Measurements from ENCODE around the gene DYRK3. TPM values are rescaled to one million over a fixed set of nuclear protein-coding genes. Genes with fewer than 3 reads are reported as not detected.

The DYRK3 gene
- total RNA-seq, 2 experiments from 2014 or later, result 2.7 TPM

GRCh38 chr1:206657751-206658150 lies 22.4 kb downstream of the DYRK3 start:
- Mint-ChIP-seq H3K4me1 (peaks cover 12% of the 10 kb centered on the region), H3K9me3 (no peaks in the 10 kb centered on the region), H3K36me3 (no peaks in the 10 kb centered on the region), H3K27me3 (peaks cover 19% of the 10 kb centered on the region), H3K27ac (no peak overlapping the region), H3K4me3 (no peak overlapping the region)
- no peak for DNase-seq
- POLR2A ChIA-PET, result interaction anchor here (0.9 to 1.3 kb wide), 2 partner anchors 22 to 48 kb away, joined by 3 to 4 read pairs; partner anchors contain the start of gene DYRK3
- no peak for ATAC-seq (ENCODE audit: low read depth)

- H3K27ac Mint-ChIP-seq, result no peak overlapping the region
- peak; percentile 72 for DNase-seq
- H3K4me1 Mint-ChIP-seq, result peaks cover 14% of the 10 kb centered on the region
- H3K9me3 Mint-ChIP-seq, result no peaks in the 10 kb centered on the region
- ATAC-seq (ENCODE audit: low read depth), result peak; percentile 80
- POLR2A ChIA-PET, result interaction anchor here (0.9 to 1.3 kb wide), 2 partner anchors 23 to 49 kb away, joined by 3 to 4 read pairs; partner anchors contain the start of gene DYRK3
- no peaks in the 10 kb centered on the region for H3K36me3 Mint-ChIP-seq
- peak overlapping the region; percentile 54 for H3K4me3 Mint-ChIP-seq
- peaks cover 21% of the 10 kb centered on the region for H3K27me3 Mint-ChIP-seq
These were observed 23.1 kb downstream of the DYRK3 start for GRCh38 chr1:206658264-206658980.

- Mint-ChIP-seq H3K9me3 (no peaks in the 10 kb centered on the region), H3K4me1 (peaks cover 16% of the 10 kb centered on the region), H3K36me3 (no peaks in the 10 kb centered on the region), H3K4me3 (peak overlapping the region; percentile 43), H3K27me3 (peaks cover 25% of the 10 kb centered on the region), H3K27ac (no peak overlapping the region)
- ATAC-seq (ENCODE audit: low read depth) (no peak), DNase-seq (no peak)
- POLR2A ChIA-PET, result no interaction called here
These were observed 23.6 kb downstream of the DYRK3 start for GRCh38 chr1:206658981-206659273.

- Mint-ChIP-seq H3K4me3 (no peak overlapping the region), H3K9me3 (no peaks in the 10 kb centered on the region), H3K36me3 (no peaks in the 10 kb centered on the region), H3K4me1 (peaks cover 18% of the 10 kb centered on the region), H3K27ac (no peak overlapping the region), H3K27me3 (peaks cover 28% of the 10 kb centered on the region)
- POLR2A ChIA-PET, result no interaction called here
- ATAC-seq (ENCODE audit: low read depth) (no peak), DNase-seq (no peak)
These were observed 24.8 kb downstream of the DYRK3 start for GRCh38 chr1:206660136-206660535.

GRCh38 chr1:206661161-206661820 lies 26.0 kb downstream of the DYRK3 start:
- DNase-seq, result no peak
- no peak overlapping the region for H3K4me3 Mint-ChIP-seq
- no peak for ATAC-seq (ENCODE audit: low read depth)
- H3K4me1 Mint-ChIP-seq, result peaks cover 18% of the 10 kb centered on the region
- no peaks in the 10 kb centered on the region for H3K9me3 Mint-ChIP-seq
- H3K36me3 Mint-ChIP-seq, result no peaks in the 10 kb centered on the region
- POLR2A ChIA-PET, result no interaction called here
- H3K27me3 Mint-ChIP-seq, result peaks cover 37% of the 10 kb centered on the region
- no peak overlapping the region for H3K27ac Mint-ChIP-seq

GRCh38 chr1:206662396-206663092 lies 27.2 kb downstream of the DYRK3 start:
- no peak for ATAC-seq (ENCODE audit: low read depth)
- no peak for DNase-seq
- peaks cover 34% of the 10 kb centered on the region for H3K27me3 Mint-ChIP-seq
- H3K4me1 Mint-ChIP-seq, result peaks cover 18% of the 10 kb centered on the region
- no peak overlapping the region for H3K27ac Mint-ChIP-seq
- POLR2A ChIA-PET, result interaction anchor here (1.2 to 2.0 kb wide), 2 partner anchors 27 to 106 kb away, joined by 4 to 9 read pairs; partner anchors contain the start of gene DYRK3
- no peak overlapping the region for H3K4me3 Mint-ChIP-seq
- no peaks in the 10 kb centered on the region for H3K9me3 Mint-ChIP-seq
- no peaks in the 10 kb centered on the region for H3K36me3 Mint-ChIP-seq

- H3K36me3 Mint-ChIP-seq, result no peaks in the 10 kb centered on the region
- peaks cover 20% of the 10 kb centered on the region for H3K4me1 Mint-ChIP-seq
- ATAC-seq (ENCODE audit: low read depth), result no peak
- POLR2A ChIA-PET, result interaction anchor here (0.6 to 2.0 kb wide), 5 partner anchors 28 to 107 kb away, joined by 3 to 9 read pairs (median 4); partner anchors contain the start of gene DYRK3
- no peak overlapping the region for H3K27ac Mint-ChIP-seq
- no peaks in the 10 kb centered on the region for H3K9me3 Mint-ChIP-seq
- peaks cover 31% of the 10 kb centered on the region for H3K27me3 Mint-ChIP-seq
- DNase-seq, result no peak
- no peak overlapping the region for H3K4me3 Mint-ChIP-seq
These were observed 28.0 kb downstream of the DYRK3 start for GRCh38 chr1:206663362-206663761.

GRCh38 chr1:206663832-206664652 lies 28.7 kb downstream of the DYRK3 start:
- peak overlapping the region; percentile 53 for H3K4me3 Mint-ChIP-seq
- ATAC-seq (ENCODE audit: low read depth), result peak; percentile 79
- peak; percentile 62 for DNase-seq
- H3K4me1 Mint-ChIP-seq, result peaks cover 19% of the 10 kb centered on the region
- H3K27ac Mint-ChIP-seq, result no peak overlapping the region
- H3K9me3 Mint-ChIP-seq, result no peaks in the 10 kb centered on the region
- peaks cover 32% of the 10 kb centered on the region for H3K27me3 Mint-ChIP-seq
- no peaks in the 10 kb centered on the region for H3K36me3 Mint-ChIP-seq
- POLR2A ChIA-PET, result interaction anchor here (0.5 to 2.0 kb wide), 6 partner anchors 29 to 157 kb away, joined by 3 to 9 read pairs (median 5); partner anchors contain the start of genes DYRK3 and RASSF5

- POLR2A ChIA-PET, result interaction anchor here (1.4 to 2.0 kb wide), 2 partner anchors 29 to 32 kb away, joined by 6 to 9 read pairs; partner anchors contain the start of gene DYRK3
- no peak for ATAC-seq (ENCODE audit: low read depth)
These were observed 29.4 kb downstream of the DYRK3 start for GRCh38 chr1:206664740-206665139.

GRCh38 chr1:206666031-206666561 lies 30.8 kb downstream of the DYRK3 start:
- POLR2A ChIA-PET, result no interaction called here
- ATAC-seq (ENCODE audit: low read depth) (no peak), DNase-seq (no peak)
- H3K36me3 Mint-ChIP-seq, result no peaks in the 10 kb centered on the region
- peaks cover 19% of the 10 kb centered on the region for H3K4me1 Mint-ChIP-seq
- H3K4me3 Mint-ChIP-seq, result no peak overlapping the region
- no peak overlapping the region for H3K27ac Mint-ChIP-seq
- peaks cover 36% of the 10 kb centered on the region for H3K27me3 Mint-ChIP-seq
- no peaks in the 10 kb centered on the region for H3K9me3 Mint-ChIP-seq

More at GRCh38 chr1:206664740-206665139, 29.4 kb downstream of the DYRK3 start:
- Mint-ChIP-seq H3K27me3 (peaks cover 30% of the 10 kb centered on the region), H3K9me3 (no peaks in the 10 kb centered on the region), H3K4me1 (peaks cover 19% of the 10 kb centered on the region), H3K4me3 (no peak overlapping the region), H3K27ac (no peak overlapping the region), H3K36me3 (no peaks in the 10 kb centered on the region)
- no peak for DNase-seq

- no peak for ATAC-seq (ENCODE audit: low read depth)
- Mint-ChIP-seq H3K27me3 (peaks cover 36% of the 10 kb centered on the region), H3K9me3 (no peaks in the 10 kb centered on the region), H3K36me3 (no peaks in the 10 kb centered on the region), H3K4me3 (no peak overlapping the region), H3K27ac (no peak overlapping the region), H3K4me1 (peaks cover 19% of the 10 kb centered on the region)
- DNase-seq, result no peak
- POLR2A ChIA-PET, result interaction anchor here (1.0 kb wide), 1 partner anchor 36 kb away, joined by 3 read pairs; no protein-coding TSS in a partner anchor
These were observed 31.8 kb downstream of the DYRK3 start for GRCh38 chr1:206666954-206667665.

GRCh38 chr1:206668351-206668750 lies 33.0 kb downstream of the DYRK3 start:
- no peaks in the 10 kb centered on the region for H3K9me3 Mint-ChIP-seq
- ATAC-seq (ENCODE audit: low read depth) (no peak), DNase-seq (no peak)
- H3K27me3 Mint-ChIP-seq, result peaks cover 34% of the 10 kb centered on the region
- H3K4me3 Mint-ChIP-seq, result no peak overlapping the region
- POLR2A ChIA-PET, result no interaction called here
- no peaks in the 10 kb centered on the region for H3K36me3 Mint-ChIP-seq
- H3K4me1 Mint-ChIP-seq, result peaks cover 13% of the 10 kb centered on the region
- peak overlapping the region; percentile 22 for H3K27ac Mint-ChIP-seq
